GM23248 (cell line): ENCODE measurements around the gene SLC2A6. TPM values are rescaled to one million over a fixed set of nuclear protein-coding genes. Genes with fewer than 3 reads are reported as not detected.
A peak's percentile ranks its signal among the peaks of the same experiment; 100 is the strongest.

ENCODE experiments used
- DNase-seq: peaks from one replicate; pipeline ENCODE4 v3.0.0-alpha.2; 2015
- H2AFZ ChIP-seq: fragments of 200-600 bp; sonication (generic); 2 replicates; pipeline ENCODE4 v1.6.1; 2016; ENCODE audit warnings: antibody characterized with exemption
- H3F3A ChIP-seq: fragments of 200-600 bp; sonication (generic); 2 replicates; pipeline ENCODE4 v1.6.1; 2016; ENCODE audit warnings: mild to moderate bottlenecking, antibody characterized with exemption, mixed run types; ENCODE audit not compliant: insufficient read depth
- H3K27ac ChIP-seq: fragments of 200-600 bp; sonication (generic); 2 replicates; pipeline ENCODE4 v1.5.1; 2016; ENCODE audit warnings: mild to moderate bottlenecking
- H3K27me3 ChIP-seq: fragments of 200-600 bp; sonication (generic); replicated peaks from 2 replicates; pipeline ENCODE4 v1.6.1; 2016; ENCODE audit warnings: mild to moderate bottlenecking; ENCODE audit not compliant: insufficient read depth
- H3K36me3 ChIP-seq: fragments of 200-600 bp; sonication (generic); 2 replicates; pipeline ENCODE4 v1.6.1; 2016; ENCODE audit warnings: low read depth, mild to moderate bottlenecking
- H3K4me1 ChIP-seq: fragments of 200-600 bp; sonication (generic); 2 replicates; pipeline ENCODE4 v1.6.1; 2016; ENCODE audit warnings: mild to moderate bottlenecking; ENCODE audit not compliant: insufficient read depth
- H3K4me2 ChIP-seq: fragments of 200-600 bp; sonication (generic); one replicate; pipeline ENCODE4 v1.6.1; 2016; ENCODE audit warnings: mild to moderate bottlenecking; ENCODE audit not compliant: unreplicated experiment
- H3K4me3 ChIP-seq: fragments of 200-600 bp; sonication (generic); 2 replicates; pipeline ENCODE4 v1.5.1; 2016; ENCODE audit warnings: mild to moderate bottlenecking
- H3K79me2 ChIP-seq: fragments of 200-600 bp; sonication (generic); 2 replicates; pipeline ENCODE4 v1.6.1; 2016; ENCODE audit warnings: mild to moderate bottlenecking; ENCODE audit not compliant: insufficient read depth
- H3K9ac ChIP-seq: fragments of 200-600 bp; sonication (generic); 2 replicates; pipeline ENCODE4 v1.6.1; 2016; ENCODE audit warnings: mild to moderate bottlenecking
- H3K9me2 ChIP-seq: fragments of 200-600 bp; sonication (generic); 2 replicates; pipeline ENCODE4 v1.6.1; 2016; ENCODE audit warnings: mixed run types, mild to moderate bottlenecking, moderate library complexity; ENCODE audit not compliant: insufficient read depth
- H3K9me3 ChIP-seq: fragments of 200-600 bp; sonication (generic); one replicate; pipeline ENCODE4 v1.6.1; 2017; ENCODE audit warnings: low read depth
- H4K20me1 ChIP-seq: fragments of 200-600 bp; sonication (generic); 2 replicates; pipeline ENCODE4 v1.6.0; 2016; ENCODE audit not compliant: insufficient read depth
- EZH2 ChIP-seq: fragments of 200-600 bp; sonication (generic); IDR thresholded peaks from 2 replicates; pipeline ENCODE4 v1.6.1; 2018; ENCODE audit warnings: antibody characterized with exemption, mild to moderate bottlenecking; ENCODE audit not compliant: insufficient read depth, poor library complexity, severe bottlenecking
- EZH2phosphoT487 ChIP-seq: fragments of 200-600 bp; sonication (generic); IDR thresholded peaks from 2 replicates; pipeline ENCODE4 v1.6.1; 2018; ENCODE audit warnings: antibody characterized with exemption, moderate library complexity, mild to moderate bottlenecking, low read depth; ENCODE audit not compliant: insufficient read depth
- WGBS, 2 experiments: methylation state at CpG; one replicate each; pipeline ENCODE4 v1.1.6; 2015 to 2017; ENCODE audit warnings: low lambda C conversion rate in 2 of 2, low coverage in 1 of 2; ENCODE audit errors: missing lambda C conversion rate in 2 of 2; 5-methylcytosine and 5-hydroxymethylcytosine counted together
- in situ Hi-C: fragments of 300-500 bp; cut with MboI; formaldehyde crosslinking; loops from 2 replicates; pipeline ENCODE4 v1.15.0; 2020
- polyA plus RNA-seq: library from polyadenylated mRNA; unstranded; fragments of >200 nt; fragmentation: Nextera tagmentation; extraction: Ambion mirVana; gene quantifications from 2 replicates; pipeline ENCODE4 v1.2.1, GENCODE V29; 2016
- total RNA-seq: library from RNA; depleted of rRNA; stranded (reverse); fragments of >200 nt; shearing (Covaris generic); gene quantifications from 2 replicates; pipeline ENCODE4 v1.2.3, GENCODE V29; 2014

SLC2A6 gene
- total and polyA plus RNA-seq, 2 experiments from 2014 or later, result 6.8 to 12.0 TPM

GRCh38 chr9:133494636-133495326, 15.9 kb upstream of the SLC2A6 start:
- 15 to 17% methylated on average over 19 to 24 of the region's 24 CpGs for WGBS, 2 experiments
- TF ChIP-seq EZH2phosphoT487 (no peak), EZH2 (no peak)
- in situ Hi-C loops, result loop anchor here (25.0 kb wide), 1 partner anchor 457 kb away; the partner anchor contains the start of gene GTF3C5
- Histone ChIP-seq H3F3A (no peaks in the 10 kb centered on the region), H3K9ac (no peak overlapping the region), H3K9me2 (no peaks in the 10 kb centered on the region), H4K20me1 (no peaks in the 10 kb centered on the region), H3K79me2 (no peaks in the 10 kb centered on the region), H3K4me3 (no peak overlapping the region), H3K36me3 (no peaks in the 10 kb centered on the region), H3K9me3 (no peaks in the 10 kb centered on the region), H3K4me1 (no peaks in the 10 kb centered on the region), H3K4me2 (no peak overlapping the region), H3K27ac (no peak overlapping the region), H3K27me3 (peaks cover 16% of the 10 kb centered on the region), H2AFZ (no peak overlapping the region)
- DNase-seq, result no peak

- Histone ChIP-seq H3K4me1 (no peaks in the 10 kb centered on the region), H3K9ac (no peak overlapping the region), H3K27me3 (peaks cover 18% of the 10 kb centered on the region), H3K9me2 (no peaks in the 10 kb centered on the region), H2AFZ (no peak overlapping the region), H3K79me2 (no peaks in the 10 kb centered on the region), H4K20me1 (no peaks in the 10 kb centered on the region), H3K4me3 (no peak overlapping the region), H3K27ac (no peak overlapping the region), H3F3A (no peaks in the 10 kb centered on the region), H3K36me3 (no peaks in the 10 kb centered on the region), H3K9me3 (no peaks in the 10 kb centered on the region), H3K4me2 (no peak overlapping the region)
- 82 to 88% methylated on average over 17 to 23 of the region's 23 CpGs for WGBS, 2 experiments
- TF ChIP-seq EZH2, result no peak
- TF ChIP-seq EZH2phosphoT487, result no peak
- DNase-seq, result no peak
- in situ Hi-C loops, result loop anchor here (25.0 kb wide), 1 partner anchor 457 kb away; the partner anchor contains the start of gene GTF3C5
Measured at GRCh38 chr9:133493845-133494540, 15.1 kb upstream of the SLC2A6 start.

- Histone ChIP-seq H3K79me2 (no peaks in the 10 kb centered on the region), H3K4me2 (no peak overlapping the region), H3K4me1 (no peaks in the 10 kb centered on the region), H3K36me3 (no peaks in the 10 kb centered on the region), H3F3A (no peaks in the 10 kb centered on the region), H2AFZ (no peak overlapping the region), H4K20me1 (no peaks in the 10 kb centered on the region), H3K9me2 (no peaks in the 10 kb centered on the region), H3K27me3 (peaks cover 18% of the 10 kb centered on the region), H3K27ac (no peak overlapping the region), H3K4me3 (no peak overlapping the region), H3K9me3 (no peaks in the 10 kb centered on the region), H3K9ac (no peak overlapping the region)
- no peak for DNase-seq
- in situ Hi-C loops, result loop anchor here (25.0 kb wide), 1 partner anchor 456 kb away; the partner anchor contains the start of gene GTF3C5
- WGBS, 2 experiments, result 67 to 75% methylated on average over 7 to 11 of the region's 11 CpGs
- TF ChIP-seq EZH2, result no peak
- TF ChIP-seq EZH2phosphoT487, result no peak
Measured at GRCh38 chr9:133493428-133493827, 14.5 kb upstream of the SLC2A6 start.

- H3K4me1 ChIP-seq, result no peaks in the 10 kb centered on the region
- H3K36me3 ChIP-seq, result no peaks in the 10 kb centered on the region
- DNase-seq, result peak; percentile 29
- no peaks in the 10 kb centered on the region for H3K9me3 ChIP-seq
- no peak overlapping the region for H3K4me2 ChIP-seq
- WGBS, 2 experiments, result 54 to 57% methylated on average over 32 to 33 of the region's 33 CpGs
- no peaks in the 10 kb centered on the region for H3K79me2 ChIP-seq
- no peak overlapping the region for H2AFZ ChIP-seq
- H3K27me3 ChIP-seq, result peaks cover 18% of the 10 kb centered on the region
- TF ChIP-seq EZH2 (no peak), EZH2phosphoT487 (no peak)
- no peak overlapping the region for H3K4me3 ChIP-seq
- no peak overlapping the region for H3K27ac ChIP-seq
- in situ Hi-C loops, result loop anchor here (25.0 kb wide), 1 partner anchor 455 kb away; the partner anchor contains the start of gene GTF3C5
- no peaks in the 10 kb centered on the region for H4K20me1 ChIP-seq
- H3K9me2 ChIP-seq, result no peaks in the 10 kb centered on the region
- H3F3A ChIP-seq, result no peaks in the 10 kb centered on the region
- H3K9ac ChIP-seq, result no peak overlapping the region
Measured at GRCh38 chr9:133492061-133493021, 13.4 kb upstream of the SLC2A6 start.
